ENCODE data around the gene BABAM1.

Gene BABAM1

DNA sequence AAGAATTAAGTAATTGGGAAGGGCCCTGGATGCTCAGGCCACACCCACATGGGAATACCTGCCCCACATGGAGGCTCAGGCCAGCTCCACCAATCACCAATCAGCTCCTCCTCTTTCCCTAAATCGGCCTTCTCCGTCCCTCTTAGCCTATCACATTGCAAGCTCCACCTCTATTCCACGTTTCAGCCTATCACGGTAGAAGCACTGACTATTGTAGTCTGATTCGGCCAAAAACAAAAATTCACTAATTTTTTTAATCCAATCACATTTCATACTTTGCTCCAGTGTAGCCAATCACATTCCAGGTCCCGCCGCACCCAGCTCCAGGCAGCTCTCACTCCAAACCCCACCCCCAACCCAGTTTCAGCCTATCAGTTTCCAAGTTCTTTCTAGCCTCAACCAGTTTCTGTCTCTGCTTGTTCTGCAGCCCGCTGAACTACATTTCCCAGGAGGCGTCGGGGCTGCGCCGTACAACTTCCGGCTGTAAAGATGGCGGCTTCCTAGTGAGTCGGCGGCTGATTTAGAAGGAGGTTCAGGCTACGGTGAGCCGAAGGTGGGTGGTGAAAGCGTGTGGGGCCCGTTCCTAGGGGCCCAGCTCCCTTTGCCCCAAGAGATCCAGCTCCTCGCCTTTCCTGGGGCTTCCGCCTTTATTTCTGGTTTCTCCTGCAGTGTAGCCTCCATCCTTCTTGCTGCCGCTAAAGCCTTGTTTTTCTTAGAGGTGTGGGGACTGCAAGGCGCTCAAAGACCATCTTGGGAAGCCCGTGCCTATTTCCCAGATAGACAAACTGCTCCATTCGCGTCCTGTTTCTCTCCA, at the start of gene BABAM1:
Gene BABAM1 (plus strand): TSS at position 469 of the 814 bp plus-strand sequence. CDS start 1,364 bp downstream, outside the sequence.
- peak; percentile 94 to 95 for DNase-seq

- DNase-seq = no peak
Observed at GRCh38 chr19:17219286-17219685, 48.0 kb upstream of the BABAM1 start.

- peak; percentile 29 to 42 for DNase-seq
Observed at GRCh38 chr19:17220207-17220758, 47.0 kb upstream of the BABAM1 start.

DNA sequence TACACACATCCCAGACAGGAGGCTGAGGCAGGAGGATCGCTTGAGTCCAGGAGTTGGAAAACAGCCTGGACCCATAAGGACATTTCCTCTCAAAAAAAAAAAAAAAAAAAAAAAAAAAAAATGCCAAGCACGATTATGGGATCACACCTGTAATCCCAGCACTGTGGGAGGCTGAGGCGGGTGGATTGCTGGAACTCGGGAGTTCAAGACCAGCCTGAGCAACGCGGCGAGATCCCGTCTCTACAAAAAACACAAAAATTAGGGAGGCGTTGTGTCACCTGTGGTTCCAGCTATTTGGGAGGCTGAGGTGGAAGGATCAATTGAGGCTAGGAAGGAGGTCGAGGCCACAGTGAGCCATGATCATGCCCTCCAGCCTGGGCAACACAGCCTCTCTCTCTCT, 42.2 kb upstream of the BABAM1 start:
- no peak for DNase-seq

DNA sequence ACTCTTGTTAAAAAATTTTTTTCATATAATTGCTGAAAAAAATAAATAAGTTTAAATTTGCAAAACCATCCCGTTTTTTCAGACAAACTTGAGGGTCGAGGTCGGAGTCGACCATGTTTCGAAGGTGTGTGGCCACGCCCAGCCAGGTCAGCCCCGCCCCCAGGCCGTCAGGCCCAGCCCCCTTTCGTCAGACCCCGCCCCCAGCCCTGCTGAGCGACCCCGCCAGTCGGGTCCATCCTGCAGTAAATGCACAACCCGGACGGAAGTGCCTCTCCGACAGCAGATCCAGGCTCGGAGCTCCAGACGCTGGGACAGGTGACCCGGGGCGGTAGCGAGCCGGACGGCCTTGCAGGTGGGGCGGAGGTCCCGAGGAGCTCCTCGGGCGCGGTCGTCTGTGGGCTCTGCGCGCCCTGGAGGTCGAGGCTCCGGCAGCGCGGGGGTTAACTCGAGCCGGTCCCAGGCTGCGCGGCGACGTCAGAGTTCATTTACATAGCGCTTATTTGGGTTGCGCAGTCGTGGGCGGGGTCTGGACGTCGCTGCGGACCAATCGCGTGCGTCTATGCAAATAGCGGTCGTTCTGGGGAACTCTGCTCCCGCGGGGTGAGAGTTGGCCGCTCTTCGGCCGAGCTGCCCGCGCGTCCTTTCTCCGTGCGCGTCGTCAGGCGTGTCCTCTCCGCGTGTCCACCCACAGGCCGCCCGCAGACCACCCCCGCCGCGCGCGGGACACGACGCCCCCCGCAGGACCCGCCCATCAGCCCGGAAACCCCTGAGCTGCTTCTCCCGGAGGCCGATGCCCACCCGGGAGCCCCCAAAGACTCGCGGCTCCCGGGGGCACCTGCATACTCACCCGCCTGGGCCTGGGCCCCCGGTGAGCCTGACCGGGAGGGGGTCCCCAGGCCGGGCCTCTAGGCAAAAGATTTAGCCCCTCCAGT, 41.0 kb upstream of the BABAM1 start, which contains the start of gene OCEL1:
Gene OCEL1 (plus strand): TSS at position 225 of the 932 bp plus-strand sequence. CDS start 22 bp downstream, at position 247.
- peak; percentile 96 to 97 for DNase-seq

GRCh38 chr19:17227798-17228367, 39.4 kb upstream of the BABAM1 start:
- DNase-seq = no peak

GRCh38 chr19:17229890-17230289, 37.4 kb upstream of the BABAM1 start:
- DNase-seq = no peak

GRCh38 chr19:17232258-17232657, 35.0 kb upstream of the BABAM1 start:
- DNase-seq = no peak

- DNase-seq = peak; percentile 60 to 66
Observed at GRCh38 chr19:17234911-17235299, 32.3 kb upstream of the BABAM1 start.

DNA sequence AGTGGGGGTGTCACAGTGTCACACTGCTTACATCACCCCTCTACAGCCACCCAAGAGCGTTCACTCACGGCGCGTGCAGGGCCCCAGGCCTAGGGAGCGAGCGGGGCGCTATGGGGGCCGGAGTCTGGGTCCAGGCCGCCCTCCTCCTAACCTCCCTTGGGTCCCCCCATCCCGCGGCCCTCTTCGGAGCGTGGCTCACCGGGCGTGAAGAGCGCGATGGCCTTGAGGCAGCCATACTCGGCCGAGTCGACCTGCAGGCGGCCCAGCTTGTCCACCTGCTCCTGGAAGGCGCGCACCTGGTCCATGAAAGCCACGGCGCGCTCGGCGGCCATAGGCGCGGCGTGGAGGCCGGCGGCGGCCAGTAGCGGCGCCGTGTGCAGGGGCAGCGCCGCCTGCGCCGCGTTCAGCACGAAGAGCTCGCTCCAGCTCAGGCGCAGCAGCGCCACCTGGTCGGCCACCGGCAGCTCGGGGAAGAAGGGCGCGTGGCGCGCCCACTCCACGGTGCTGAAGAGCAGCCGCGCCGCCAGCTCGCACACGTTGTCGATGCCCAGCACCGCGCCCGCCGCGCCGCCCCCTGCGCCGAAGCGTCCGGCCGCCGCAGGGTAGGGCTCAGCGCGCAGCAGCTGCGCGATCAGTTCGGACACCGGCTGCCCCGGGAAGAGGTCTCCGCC, 31.8 kb upstream of the BABAM1 start:
- peak; percentile 74 to 77 for DNase-seq

GRCh38 chr19:17235971-17236777, 31.1 kb upstream of the BABAM1 start:
- DNase-seq = peak; percentile 22 to 49

- DNase-seq = no peak
Observed at GRCh38 chr19:17236811-17237543, 30.3 kb upstream of the BABAM1 start.

DNA sequence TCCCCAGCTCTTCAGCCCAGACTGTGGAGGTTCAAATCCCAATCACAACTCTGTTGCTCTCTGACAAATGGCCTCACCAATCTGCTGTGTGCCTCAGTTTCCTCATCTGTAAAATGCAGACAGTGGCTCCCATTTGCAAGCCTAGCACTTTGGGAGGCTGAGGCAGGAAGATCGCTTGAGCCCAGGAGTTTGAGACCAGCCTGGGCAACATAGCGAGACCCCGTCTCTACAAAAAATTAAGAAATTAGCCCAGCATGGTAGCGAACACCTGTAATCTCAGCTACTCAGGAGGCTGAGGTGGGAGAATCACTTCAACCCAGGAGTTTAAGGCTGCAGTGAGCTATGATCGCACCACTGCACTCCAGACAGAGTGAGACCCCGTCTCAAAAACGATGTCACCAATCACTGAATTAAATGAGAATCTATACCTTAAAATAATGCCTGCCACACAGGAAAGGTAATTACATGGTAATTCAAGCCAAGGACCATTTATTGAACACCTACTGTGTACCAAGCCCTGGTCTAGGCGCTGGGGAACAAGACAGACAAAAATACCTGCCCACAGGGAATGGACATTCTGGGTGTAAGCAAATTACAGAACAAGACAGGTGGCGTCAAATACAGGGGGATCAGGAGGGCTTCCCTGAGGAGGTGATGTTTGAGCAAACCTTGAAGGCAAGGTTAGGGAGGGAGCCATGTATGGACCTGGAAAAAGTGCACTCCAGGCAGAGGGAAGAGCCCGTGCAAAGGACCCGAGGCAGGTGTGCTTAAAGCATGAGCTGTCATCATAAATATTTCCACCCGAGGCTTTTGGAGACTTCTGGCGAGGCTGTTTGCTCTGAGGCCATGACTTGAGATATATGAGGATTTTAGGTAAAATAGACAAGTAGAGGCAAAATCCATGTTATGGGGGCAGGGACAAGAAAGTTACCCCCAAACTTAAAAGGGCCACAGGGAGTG, 29.2 kb upstream of the BABAM1 start:
- DNase-seq = no peak

DNA sequence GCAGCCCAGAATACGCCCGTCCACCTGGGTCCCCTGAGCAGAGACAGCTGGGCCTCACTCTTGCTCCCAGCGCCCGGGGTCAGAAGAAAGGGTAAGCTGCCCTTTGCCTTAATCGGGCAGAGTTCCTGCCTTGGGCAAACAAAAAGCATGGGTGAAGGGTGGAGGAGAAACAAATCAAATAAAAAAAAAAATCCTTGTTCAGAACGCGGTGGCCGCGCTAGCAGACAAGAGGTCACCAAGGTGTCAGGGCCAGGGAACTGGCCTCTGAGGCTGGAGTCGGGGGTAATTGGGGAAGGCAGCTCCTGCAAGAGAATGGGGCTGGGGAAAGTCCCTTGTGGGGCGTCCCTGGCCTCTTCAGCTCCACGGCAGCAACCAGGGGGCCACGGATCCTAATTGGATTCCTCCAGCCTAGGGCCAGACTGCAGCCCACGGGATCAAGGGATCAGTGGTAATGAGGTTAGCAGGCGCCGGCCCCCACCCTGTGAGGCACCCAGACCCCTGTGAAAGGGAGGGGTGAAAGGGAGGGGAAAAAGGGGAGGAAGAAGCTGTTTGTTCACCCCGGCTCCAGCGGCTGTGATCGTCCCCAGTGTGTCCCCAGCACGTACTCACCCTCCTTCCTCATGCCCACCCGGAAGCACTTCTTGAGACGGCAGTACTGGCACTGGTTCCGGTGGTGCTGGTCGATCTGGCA, 27.0 kb upstream of the BABAM1 start:
- DNase-seq = no peak

DNA sequence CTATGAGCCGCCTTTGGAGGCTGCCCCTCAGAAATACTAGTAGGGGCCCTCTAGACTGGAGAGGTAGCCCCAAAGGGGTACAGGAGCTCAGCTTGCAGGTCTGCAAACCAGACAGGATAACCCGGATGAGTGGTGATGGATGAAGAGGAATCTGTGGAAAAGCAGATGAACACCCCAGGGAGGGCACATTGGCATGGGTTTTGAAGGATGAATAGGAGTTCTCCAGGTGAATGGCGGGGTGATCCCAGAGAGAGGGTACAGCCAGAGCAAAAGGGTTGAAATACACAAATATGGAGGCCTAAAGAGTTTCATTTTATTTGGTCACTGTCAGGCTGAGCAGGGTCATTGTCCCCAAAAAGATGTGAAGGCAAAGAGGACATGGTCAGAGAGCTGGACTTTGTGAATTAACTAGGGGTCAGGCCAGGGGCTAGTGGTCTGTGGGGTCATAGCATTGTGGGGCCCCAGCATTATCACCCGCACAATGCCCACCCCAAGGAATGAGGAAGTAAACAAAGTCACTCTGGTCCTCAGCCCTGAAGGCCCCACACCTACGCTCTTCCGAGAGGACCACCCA, 26.3 kb upstream of the BABAM1 start:
- DNase-seq = no peak

DNA sequence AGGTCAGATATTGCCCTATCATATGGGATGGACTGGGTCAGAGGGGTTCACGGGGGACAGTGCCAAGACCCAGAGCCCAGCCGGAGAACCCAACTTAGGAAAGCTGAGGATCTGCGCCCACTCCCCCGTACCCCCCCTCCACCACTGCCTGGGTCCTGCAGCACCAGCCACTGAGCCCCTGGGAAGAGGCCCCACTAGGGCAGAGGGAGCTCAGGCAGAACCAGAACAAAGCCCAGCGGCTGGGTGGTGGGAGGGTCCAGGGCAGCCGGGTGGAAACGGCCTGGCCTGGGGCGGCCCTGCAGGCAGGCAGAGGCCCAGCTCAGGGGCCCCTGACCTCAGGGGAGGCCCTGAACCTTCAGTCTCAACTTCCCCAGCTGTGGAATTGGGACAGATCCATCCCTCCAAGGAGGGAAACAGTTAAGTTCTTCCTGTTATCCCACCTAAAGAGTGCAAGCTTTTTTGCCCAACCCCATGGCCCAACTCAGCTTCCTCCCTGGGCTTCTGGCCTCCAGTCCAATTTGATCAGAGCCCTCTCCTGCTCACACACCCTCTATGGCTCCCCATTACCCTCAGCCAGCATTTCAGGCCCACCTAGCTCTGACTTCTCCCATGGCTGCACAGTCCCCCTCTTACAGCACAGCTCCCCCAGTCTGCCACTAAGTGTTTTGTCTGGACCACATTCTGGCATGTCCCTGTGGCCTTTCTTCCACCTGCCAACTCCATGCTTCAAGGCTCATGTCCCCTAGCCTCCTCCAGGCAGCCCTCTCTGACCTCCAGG, 24.6 kb upstream of the BABAM1 start:
- DNase-seq = no peak

- DNase-seq = no peak
Observed at GRCh38 chr19:17243211-17243829, 23.9 kb upstream of the BABAM1 start.

Data from activated CD4-positive, alpha-beta T cell treated with anti-CD3 and anti-CD28 coated beads for 4 hours (primary cell).